ENCODE measurements around the gene CPN1. TPM values are rescaled to one million over a fixed set of nuclear protein-coding genes. Genes with fewer than 3 reads are reported as not detected.
"Not testable (repeated sequence)": the region's sequence is repeated elsewhere in the genome, so short reads cannot be mapped to it uniquely, and the experiment has no call there.

The CPN1 gene
- total RNA-seq (2014; rRNA removed): not detected in 2 replicates
- polyA plus RNA-seq (2012): not detected

GRCh38 chr10:100081075-100082001 is at the start of gene CPN1:
TSS of gene CPN1 (minus strand) at chr10:100081869. CDS start at chr10:100081625, 244 bp downstream.
- DNase-seq (ENCODE audit: low read depth): no peak

GRCh38 chr10:100130831-100131230 is 49.2 kb upstream of the CPN1 start:
- peak; percentile 47 for DNase-seq (ENCODE audit: low read depth)

GRCh38 chr10:100129424-100129823 is 47.8 kb upstream of the CPN1 start:
- DNase-seq (ENCODE audit: low read depth): no peak

GRCh38 chr10:100128951-100129350 is 47.3 kb upstream of the CPN1 start:
- no peak for DNase-seq (ENCODE audit: low read depth)

- DNase-seq (ENCODE audit: low read depth): not testable (repeated sequence)
Measured at GRCh38 chr10:100125335-100125734, 43.7 kb upstream of the CPN1 start.

GRCh38 chr10:100124097-100124496 is 42.4 kb upstream of the CPN1 start:
- no peak for DNase-seq (ENCODE audit: low read depth)

- no peak for DNase-seq (ENCODE audit: low read depth)
Measured at GRCh38 chr10:100122780-100123179, 41.1 kb upstream of the CPN1 start.

GRCh38 chr10:100120550-100120949 is 38.9 kb upstream of the CPN1 start:
- DNase-seq (ENCODE audit: low read depth): no peak

GRCh38 chr10:100119726-100120125 is 38.1 kb upstream of the CPN1 start:
- DNase-seq (ENCODE audit: low read depth): no peak

- no peak for DNase-seq (ENCODE audit: low read depth)
Measured at GRCh38 chr10:100114976-100115770, 33.5 kb upstream of the CPN1 start.

- DNase-seq (ENCODE audit: low read depth): no peak
Measured at GRCh38 chr10:100114460-100114859, 32.8 kb upstream of the CPN1 start.

- DNase-seq (ENCODE audit: low read depth): no peak
Measured at GRCh38 chr10:100109670-100110069, 28.0 kb upstream of the CPN1 start.

- DNase-seq (ENCODE audit: low read depth): no peak
Measured at GRCh38 chr10:100106865-100107264, 25.2 kb upstream of the CPN1 start.

GRCh38 chr10:100104300-100104699 is 22.6 kb upstream of the CPN1 start:
- no peak for DNase-seq (ENCODE audit: low read depth)

GRCh38 chr10:100103581-100103980 is 21.9 kb upstream of the CPN1 start:
- peak; percentile 18 for DNase-seq (ENCODE audit: low read depth)

- peak; percentile 36 for DNase-seq (ENCODE audit: low read depth)
Measured at GRCh38 chr10:100101192-100102076, 19.8 kb upstream of the CPN1 start.

GRCh38 chr10:100100651-100101184 is 19.0 kb upstream of the CPN1 start:
- DNase-seq (ENCODE audit: low read depth): peak; percentile 76

- no peak for DNase-seq (ENCODE audit: low read depth)
Measured at GRCh38 chr10:100089241-100089640, 7.6 kb upstream of the CPN1 start.

GRCh38 chr10:100086708-100087107 is 5.0 kb upstream of the CPN1 start:
- DNase-seq (ENCODE audit: low read depth): not testable (repeated sequence)

- no peak for DNase-seq (ENCODE audit: low read depth)
Measured at GRCh38 chr10:100085596-100085995, 3.9 kb upstream of the CPN1 start.

- DNase-seq (ENCODE audit: low read depth): no peak
Measured at GRCh38 chr10:100083623-100084022, 2.0 kb upstream of the CPN1 start.

Data from LHCN-M2 (cell line).